Kidney epithelial cell (primary cell): ENCODE data around the gene RGS9. TPM values are rescaled to one million over a fixed set of nuclear protein-coding genes. Genes with fewer than 3 reads are reported as not detected.

ENCODE experiments used
- DNase-seq: peaks from one replicate; pipeline ENCODE4 v3.0.0-alpha.2; 2010; ENCODE audit warnings: low read depth
- H3K27me3 ChIP-seq: 2 replicates; pipeline ENCODE4 v1.6.0; 2011; ENCODE audit warnings: low read length; ENCODE audit not compliant: control insufficient read depth, insufficient read depth
- H3K36me3 ChIP-seq: 2 replicates; pipeline ENCODE4 v1.5.1; 2011; ENCODE audit warnings: low read length; ENCODE audit not compliant: control insufficient read depth, insufficient read depth
- H3K4me3 ChIP-seq: 2 replicates; pipeline ENCODE4 v1.5.1; 2011; ENCODE audit warnings: low read depth, mild to moderate bottlenecking, control low read depth, low read length
- total RNA-seq: library from RNA; depleted of rRNA; stranded (reverse); fragments of >200 nt; gene quantifications from 2 replicates; pipeline ENCODE4 v1.2.3, GENCODE V29; 2015
- TF ChIP-seq, protein P1 (sequence below): IDR thresholded peaks from 2 replicates; pipeline ENCODE4 v1.5.1; 2011; ENCODE audit warnings: mild to moderate bottlenecking, moderate library complexity, low read length, control low read depth, inconsistent platforms; ENCODE audit not compliant: insufficient read depth, poor library complexity, severe bottlenecking

Gene RGS9
- total RNA-seq, 1 donor from 2014 or later: 7.5 TPM

DNA sequence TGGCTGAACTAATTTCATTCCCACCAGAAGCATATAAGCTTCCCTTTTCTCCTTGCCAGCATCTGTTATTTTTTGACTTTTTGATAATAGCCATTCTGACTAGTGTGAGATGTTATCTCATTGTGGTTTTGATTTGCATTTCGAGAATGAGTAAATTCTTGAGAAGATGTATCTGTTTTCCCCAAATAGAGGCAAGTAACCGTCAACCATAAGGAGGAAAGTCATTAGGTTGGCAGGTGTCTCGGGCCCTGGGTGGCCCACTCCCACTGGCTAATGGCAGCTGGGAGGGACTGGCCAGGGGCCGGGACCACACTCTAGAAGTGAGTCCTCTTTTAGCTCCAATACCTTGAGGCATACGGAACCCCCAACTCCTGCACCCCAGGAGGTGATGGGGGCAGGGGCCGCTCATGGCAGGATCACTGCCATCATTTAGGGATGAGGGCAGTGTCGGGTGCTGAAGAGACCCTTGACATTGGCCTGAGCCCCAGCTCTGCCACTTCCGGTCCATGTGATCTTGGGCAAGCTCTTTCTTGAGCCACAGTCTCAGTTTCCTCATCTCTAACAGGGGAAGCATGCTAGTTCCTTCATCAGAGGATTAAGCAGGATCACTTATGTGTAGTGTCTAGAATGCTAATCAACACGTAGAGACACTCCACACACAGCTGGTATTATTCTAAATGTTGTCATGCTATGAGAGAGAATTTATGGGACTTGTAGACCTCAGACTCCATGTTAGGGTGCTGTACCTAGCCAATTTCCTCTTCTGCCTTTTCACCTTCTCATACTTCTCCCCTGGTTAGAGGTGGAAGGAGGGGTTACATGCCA lies 44.3 kb downstream of the RGS9 start:
- TF ChIP-seq, protein P1, sequence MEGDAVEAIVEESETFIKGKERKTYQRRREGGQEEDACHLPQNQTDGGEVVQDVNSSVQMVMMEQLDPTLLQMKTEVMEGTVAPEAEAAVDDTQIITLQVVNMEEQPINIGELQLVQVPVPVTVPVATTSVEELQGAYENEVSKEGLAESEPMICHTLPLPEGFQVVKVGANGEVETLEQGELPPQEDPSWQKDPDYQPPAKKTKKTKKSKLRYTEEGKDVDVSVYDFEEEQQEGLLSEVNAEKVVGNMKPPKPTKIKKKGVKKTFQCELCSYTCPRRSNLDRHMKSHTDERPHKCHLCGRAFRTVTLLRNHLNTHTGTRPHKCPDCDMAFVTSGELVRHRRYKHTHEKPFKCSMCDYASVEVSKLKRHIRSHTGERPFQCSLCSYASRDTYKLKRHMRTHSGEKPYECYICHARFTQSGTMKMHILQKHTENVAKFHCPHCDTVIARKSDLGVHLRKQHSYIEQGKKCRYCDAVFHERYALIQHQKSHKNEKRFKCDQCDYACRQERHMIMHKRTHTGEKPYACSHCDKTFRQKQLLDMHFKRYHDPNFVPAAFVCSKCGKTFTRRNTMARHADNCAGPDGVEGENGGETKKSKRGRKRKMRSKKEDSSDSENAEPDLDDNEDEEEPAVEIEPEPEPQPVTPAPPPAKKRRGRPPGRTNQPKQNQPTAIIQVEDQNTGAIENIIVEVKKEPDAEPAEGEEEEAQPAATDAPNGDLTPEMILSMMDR: no peak
- no peak for DNase-seq
- Histone ChIP-seq H3K36me3 (no peaks in the 10 kb centered on the region), H3K4me3 (no peak overlapping the region), H3K27me3 (no peaks in the 10 kb centered on the region)

DNA sequence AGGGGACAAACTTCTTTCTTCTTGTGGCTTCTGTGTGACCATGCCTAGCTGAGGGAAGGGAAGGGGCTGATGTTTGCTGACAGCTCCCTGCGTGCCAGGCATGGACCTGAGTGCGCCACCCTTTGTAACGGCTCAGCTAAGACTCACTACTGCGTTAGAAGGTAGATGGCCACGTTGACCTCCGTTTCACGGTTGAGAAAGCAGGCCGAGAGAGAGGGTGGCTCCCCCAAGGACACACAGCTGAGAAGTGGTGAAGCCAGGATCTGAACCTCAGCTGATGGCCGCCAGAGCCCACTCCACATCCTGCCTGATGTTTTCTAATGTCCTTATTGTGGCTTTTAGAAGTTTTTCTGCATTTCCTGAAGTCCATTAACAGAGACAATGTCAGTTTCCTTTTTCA lies 45.1 kb downstream of the RGS9 start:
- DNase-seq: no peak
- Histone ChIP-seq H3K4me3 (no peak overlapping the region), H3K36me3 (no peaks in the 10 kb centered on the region), H3K27me3 (no peaks in the 10 kb centered on the region)
- TF ChIP-seq, protein P1: no peak

GRCh38 chr17:65183736-65184135 lies 46.6 kb downstream of the RGS9 start:
- Histone ChIP-seq H3K36me3 (no peaks in the 10 kb centered on the region), H3K27me3 (no peaks in the 10 kb centered on the region), H3K4me3 (no peak overlapping the region)
- TF ChIP-seq, protein P1: no peak
- peak; percentile 60 for DNase-seq

DNA sequence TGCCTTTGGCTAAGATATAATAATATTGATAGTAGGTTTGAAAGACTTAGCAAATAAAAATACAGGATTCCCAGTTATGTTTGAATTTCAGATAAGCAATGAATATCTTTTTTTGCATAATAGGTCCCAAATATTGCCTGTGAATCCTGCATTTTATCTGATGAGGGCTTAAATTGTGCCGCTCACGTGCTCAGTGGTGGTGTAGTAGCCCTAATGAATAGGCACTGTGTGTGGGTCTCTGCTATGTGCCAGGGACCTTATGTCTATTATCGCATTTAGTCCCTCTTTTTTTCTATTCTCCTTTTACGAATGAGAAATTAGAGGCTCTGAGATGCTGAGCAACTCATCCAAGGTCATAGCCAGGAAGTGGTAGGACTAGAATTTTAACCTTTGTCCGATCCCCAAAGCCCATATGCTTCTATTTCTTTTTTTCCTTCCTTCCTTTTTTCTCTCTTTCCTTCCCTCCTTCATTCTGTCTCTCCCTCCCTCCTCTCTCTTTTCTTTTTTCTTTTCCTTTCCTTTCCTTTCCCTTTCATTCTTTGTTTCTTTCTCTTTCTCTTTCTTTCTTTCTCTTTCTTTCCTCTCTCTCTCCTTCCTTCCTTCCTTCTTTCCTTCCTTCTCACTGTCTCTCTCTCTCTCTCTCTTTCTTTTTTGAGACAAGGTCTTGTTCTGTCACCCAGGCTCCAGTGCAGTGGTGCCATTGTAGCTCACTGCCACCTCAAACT lies 47.2 kb downstream of the RGS9 start:
- Histone ChIP-seq H3K36me3 (no peaks in the 10 kb centered on the region), H3K27me3 (no peaks in the 10 kb centered on the region), H3K4me3 (no peak overlapping the region)
- TF ChIP-seq, protein P1: no peak
- no peak for DNase-seq

- Histone ChIP-seq H3K27me3 (no peaks in the 10 kb centered on the region), H3K4me3 (no peak overlapping the region)
Measured at GRCh38 chr17:65185062-65185461, 47.9 kb downstream of the RGS9 start.

More at GRCh38 chr17:65185062-65185461, 47.9 kb downstream of the RGS9 start:
- TF ChIP-seq, protein P1: no peak
- no peak for DNase-seq
- H3K36me3 ChIP-seq: no peaks in the 10 kb centered on the region
